ENCODE data around the gene OR52E4.

Gene OR52E4

GRCh38 chr11:5923794-5924193 is 43.4 kb downstream of the OR52E4 start:
- no peaks in the 10 kb centered on the region for H4K20me1 ChIP-seq
- no peak for TF ChIP-seq Cebpa-rat (IDR thresholded peaks at IDR 0.05)
- H3K36me3 ChIP-seq: no peaks in the 10 kb centered on the region
- H3K4me2 ChIP-seq: no peak overlapping the region
- H3K27me3 ChIP-seq: no peaks in the 10 kb centered on the region
- H3K9me3 ChIP-seq (replicated peaks in 1 of 11): peaks cover 0 to 14% (median 10%) of the 10 kb centered on the region in 11 experiments; a peak in 16 of 22 replicates
- no peak overlapping the region for H3K9ac ChIP-seq
- H3K4me1 ChIP-seq: no peaks in the 10 kb centered on the region
- 0 out of 22 replicates have a peak overlapping the region, but pooled peaks of 1 of the 11 experiments have one; percentile 1 for H3K27ac ChIP-seq
- H3K4me3 ChIP-seq: no peak overlapping the region

GRCh38 chr11:5928271-5928670 is 47.8 kb downstream of the OR52E4 start:
- Histone ChIP-seq H3K27me3 (no peaks in the 10 kb centered on the region), H3K9me3 (replicated peaks in 1 of 11) (peaks cover 4 to 55% (median 36%) of the 10 kb centered on the region in 11 experiments; a peak in 18 of 22 replicates), H3K4me3 (no peak overlapping the region), H3K4me1 (no peaks in the 10 kb centered on the region), H4K20me1 (no peaks in the 10 kb centered on the region), H3K4me2 (no peak overlapping the region), H3K36me3 (no peaks in the 10 kb centered on the region), H3K9ac (no peak overlapping the region), H3K27ac (no peak overlapping the region)
- TF ChIP-seq Cebpa-rat (IDR thresholded peaks at IDR 0.05): no peak

- no peaks in the 10 kb centered on the region for H3K36me3 ChIP-seq
- peaks cover 4 to 58% (median 40%) of the 10 kb centered on the region in 11 experiments; a peak in 18 of 22 replicates for H3K9me3 ChIP-seq (replicated peaks in 1 of 11)
- H4K20me1 ChIP-seq: no peaks in the 10 kb centered on the region
- no peak for TF ChIP-seq Cebpa-rat (IDR thresholded peaks at IDR 0.05)
- H3K4me3 ChIP-seq: no peak overlapping the region
- H3K4me1 ChIP-seq: no peaks in the 10 kb centered on the region
- H3K27me3 ChIP-seq: no peaks in the 10 kb centered on the region
- no peak overlapping the region for H3K9ac ChIP-seq
- no peak overlapping the region for H3K27ac ChIP-seq
- no peak overlapping the region for H3K4me2 ChIP-seq
Observed at GRCh38 chr11:5928811-5929210, 48.4 kb downstream of the OR52E4 start.

GRCh38 chr11:5929571-5930368 is 49.3 kb downstream of the OR52E4 start:
- H3K4me2 ChIP-seq: no peak overlapping the region
- no peaks in the 10 kb centered on the region for H3K36me3 ChIP-seq
- H3K4me1 ChIP-seq: no peaks in the 10 kb centered on the region
- H3K27me3 ChIP-seq: no peaks in the 10 kb centered on the region
- H4K20me1 ChIP-seq: no peaks in the 10 kb centered on the region
- H3K9ac ChIP-seq: no peak overlapping the region
- H3K9me3 ChIP-seq (replicated peaks in 1 of 11): peaks cover 4 to 58% (median 40%) of the 10 kb centered on the region in 11 experiments; a peak in 18 of 22 replicates
- H3K4me3 ChIP-seq: no peak overlapping the region
- no peak for TF ChIP-seq Cebpa-rat (IDR thresholded peaks at IDR 0.05)
- no peak overlapping the region for H3K27ac ChIP-seq

DNA sequence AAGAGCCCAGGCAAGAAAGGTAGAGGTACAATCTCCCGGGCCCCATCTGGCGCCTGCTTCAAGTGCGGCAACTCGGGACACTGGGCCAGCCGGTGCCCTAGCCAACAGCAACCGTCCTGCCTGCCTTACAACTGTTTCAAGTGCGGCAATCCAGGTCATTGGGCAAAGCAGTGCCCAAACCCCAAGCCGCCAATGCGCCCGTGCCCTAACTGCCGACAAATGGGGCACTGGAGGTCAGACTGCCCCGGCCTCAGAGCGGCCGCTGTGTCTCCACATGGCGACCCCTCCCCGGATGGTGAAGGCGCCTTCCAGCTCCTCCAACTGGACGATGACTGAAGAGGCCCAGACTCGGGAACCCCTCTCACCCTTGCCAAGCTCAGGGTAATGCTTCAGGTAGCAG is 50.2 kb downstream of the OR52E4 start:
- Histone ChIP-seq H3K9ac (no peak overlapping the region), H3K4me1 (no peaks in the 10 kb centered on the region), H3K4me3 (no peak overlapping the region), H3K27ac (no peak overlapping the region), H3K4me2 (no peak overlapping the region), H3K27me3 (no peaks in the 10 kb centered on the region), H3K9me3 (replicated peaks in 1 of 11) (peaks cover 4 to 62% (median 44%) of the 10 kb centered on the region in 11 experiments; a peak in 18 of 22 replicates), H4K20me1 (no peaks in the 10 kb centered on the region), H3K36me3 (no peaks in the 10 kb centered on the region)
- TF ChIP-seq Cebpa-rat (IDR thresholded peaks at IDR 0.05): no peak

- no peak for TF ChIP-seq Cebpa-rat (IDR thresholded peaks at IDR 0.05)
- Histone ChIP-seq H3K27ac (no peak overlapping the region), H3K4me2 (no peak overlapping the region), H3K4me3 (no peak overlapping the region), H3K27me3 (no peaks in the 10 kb centered on the region), H3K36me3 (no peaks in the 10 kb centered on the region), H3K9me3 (replicated peaks in 1 of 11) (peaks cover 5 to 67% (median 48%) of the 10 kb centered on the region in 11 experiments; a peak in 18 of 22 replicates), H4K20me1 (no peaks in the 10 kb centered on the region), H3K4me1 (no peaks in the 10 kb centered on the region), H3K9ac (no peak overlapping the region)
Observed at GRCh38 chr11:5931061-5931460, 50.6 kb downstream of the OR52E4 start.

- H3K9ac ChIP-seq: no peak overlapping the region
- H4K20me1 ChIP-seq: no peaks in the 10 kb centered on the region
- no peak for TF ChIP-seq Cebpa-rat (IDR thresholded peaks at IDR 0.05)
- peaks cover 22 to 83% (median 64%) of the 10 kb centered on the region in 11 experiments; a peak in 21 of 22 replicates for H3K9me3 ChIP-seq (replicated peaks in 1 of 11)
- no peak overlapping the region for H3K4me3 ChIP-seq
- H3K4me2 ChIP-seq: no peak overlapping the region
- no peaks in the 10 kb centered on the region for H3K36me3 ChIP-seq
- H3K4me1 ChIP-seq: no peaks in the 10 kb centered on the region
- H3K27ac ChIP-seq: no peak overlapping the region
- H3K27me3 ChIP-seq: no peaks in the 10 kb centered on the region
Observed at GRCh38 chr11:5932671-5933070, 52.2 kb downstream of the OR52E4 start.

DNA sequence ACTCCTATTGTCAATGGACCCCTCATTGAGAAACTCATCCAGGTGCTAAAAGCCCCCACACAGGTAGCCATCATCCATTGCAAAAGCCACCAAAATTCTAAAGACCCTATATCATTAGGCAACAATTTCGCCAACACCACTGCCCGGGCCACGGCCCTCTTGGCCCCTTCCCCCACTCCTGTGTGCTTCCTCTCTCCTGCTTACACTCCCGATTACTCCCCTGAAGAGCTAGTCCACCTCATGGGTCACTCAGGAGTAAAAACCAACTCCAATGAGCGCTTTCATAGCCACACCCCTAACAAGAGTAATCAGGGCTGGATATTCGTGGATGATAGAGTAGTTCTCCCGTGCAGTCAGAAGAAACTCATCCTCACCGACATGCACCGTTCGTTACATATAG is 52.7 kb downstream of the OR52E4 start:
- Histone ChIP-seq H3K27me3 (no peaks in the 10 kb centered on the region), H3K9ac (no peak overlapping the region), H4K20me1 (no peaks in the 10 kb centered on the region), H3K4me3 (no peak overlapping the region), H3K36me3 (no peaks in the 10 kb centered on the region), H3K4me2 (no peak overlapping the region), H3K27ac (no peak overlapping the region), H3K9me3 (replicated peaks in 1 of 11) (peaks cover 26 to 85% (median 67%) of the 10 kb centered on the region in 11 experiments; a peak in 21 of 22 replicates), H3K4me1 (no peaks in the 10 kb centered on the region)
- no peak for TF ChIP-seq Cebpa-rat (IDR thresholded peaks at IDR 0.05)
